Mesenchymal stem cell (in vitro differentiated cells and primary cell): ENCODE data around the gene DTWD2.
"Not testable (repeated sequence)": the region's sequence is repeated elsewhere in the genome, so short reads cannot be mapped to it uniquely, and the experiment has no call there.

Experiments
- DNase-seq: peaks from one replicate; pipeline ENCODE4 v3.0.0-alpha.2; 2013
- H2AFZ ChIP-seq: one replicate; pipeline ENCODE4 v1.6.1; 2013; ENCODE audit warnings: low read depth, mild to moderate bottlenecking, control low read depth, inconsistent platforms, low read length, moderate library complexity
- H2AK5ac ChIP-seq: 2 replicates; pipeline ENCODE4 v1.6.1; 2013; ENCODE audit warnings: low read length, moderate library complexity, mild to moderate bottlenecking, inconsistent platforms; ENCODE audit not compliant: severe bottlenecking
- H2BK120ac ChIP-seq: one replicate; pipeline ENCODE4 v1.6.1; 2013; ENCODE audit warnings: low read depth, mild to moderate bottlenecking, inconsistent platforms, low read length, moderate library complexity
- H2BK12ac ChIP-seq, 2 experiments: one replicate each; pipeline ENCODE4 v1.6.1; 2013; ENCODE audit warnings: inconsistent platforms in 2 of 2, low read length in 2 of 2, mild to moderate bottlenecking in 2 of 2, moderate library complexity in 2 of 2, control low read depth in 1 of 2
- H2BK15ac ChIP-seq: one replicate; pipeline ENCODE4 v1.6.1; 2013; ENCODE audit warnings: mild to moderate bottlenecking, low read depth, inconsistent platforms; ENCODE audit not compliant: poor library complexity, severe bottlenecking
- H2BK5ac ChIP-seq: 2 replicates; pipeline ENCODE4 v1.6.1; 2013; ENCODE audit warnings: low read depth, mild to moderate bottlenecking, low read length, control low read depth, inconsistent platforms; ENCODE audit not compliant: poor library complexity, severe bottlenecking
- H3K14ac ChIP-seq, 2 experiments: one replicate each; pipeline ENCODE4 v1.6.1; 2013; ENCODE audit warnings: inconsistent platforms in 2 of 2, low read length in 2 of 2, control low read depth in 1 of 2, mild to moderate bottlenecking in 1 of 2, moderate library complexity in 1 of 2
- H3K18ac ChIP-seq, 2 experiments: one replicate each; pipeline ENCODE4 v1.6.1; 2013; ENCODE audit warnings: inconsistent platforms in 2 of 2, low read length in 2 of 2, control low read depth in 1 of 2, low read depth in 1 of 2, mild to moderate bottlenecking in 1 of 2
- H3K23ac ChIP-seq, 2 experiments: one replicate each; pipeline ENCODE4 v1.6.1; 2013; ENCODE audit warnings: inconsistent platforms in 2 of 2, low read length in 2 of 2, mild to moderate bottlenecking in 2 of 2, moderate library complexity in 2 of 2, control low read depth in 1 of 2
- H3K27ac ChIP-seq: 2 replicates; pipeline ENCODE4 v1.5.1; 2013; ENCODE audit warnings: mild to moderate bottlenecking, moderate library complexity, low read length, control low read depth, inconsistent platforms; ENCODE audit not compliant: poor library complexity, severe bottlenecking
- H3K27me3 ChIP-seq, 2 experiments: 2 replicates each; pipeline versions ENCODE4 v1.6.1 to v1.7.0; 2013; ENCODE audit warnings: low read length in 2 of 2, mild to moderate bottlenecking in 2 of 2, moderate library complexity in 2 of 2, control low read depth in 1 of 2, inconsistent platforms in 1 of 2; ENCODE audit not compliant: control insufficient read depth in 1 of 2, insufficient read depth in 1 of 2
- H3K36me3 ChIP-seq, 2 experiments: 2 replicates each; pipeline versions ENCODE4 v1.6.1 to v1.7.0; 2013; ENCODE audit warnings: low read length in 2 of 2, control low read depth in 1 of 2, inconsistent platforms in 1 of 2, low read depth in 1 of 2, mild to moderate bottlenecking in 1 of 2; ENCODE audit not compliant: insufficient read depth in 2 of 2, control insufficient read depth in 1 of 2
- H3K4ac ChIP-seq, 2 experiments: one replicate each; pipeline ENCODE4 v1.6.1; 2013; ENCODE audit warnings: inconsistent platforms in 2 of 2, low read length in 2 of 2, mild to moderate bottlenecking in 2 of 2, moderate library complexity in 2 of 2, control low read depth in 1 of 2, low read depth in 1 of 2
- H3K4me1 ChIP-seq: 2 replicates; pipeline ENCODE4 v1.6.1; 2013; ENCODE audit warnings: low read depth, low read length, control low read depth; ENCODE audit not compliant: control insufficient read depth, insufficient read depth
- H3K4me2 ChIP-seq: 2 replicates; pipeline ENCODE4 v1.6.1; 2013; ENCODE audit warnings: low read length, mild to moderate bottlenecking, inconsistent platforms; ENCODE audit not compliant: poor library complexity, severe bottlenecking
- H3K4me3 ChIP-seq, 2 experiments: 2 replicates each; pipeline versions ENCODE4 v1.5.1 to v1.7.0; 2013; ENCODE audit warnings: low read length in 2 of 2, mild to moderate bottlenecking in 2 of 2, control low read depth in 1 of 2, low read depth in 1 of 2; ENCODE audit not compliant: insufficient read depth in 1 of 2
- H3K79me1 ChIP-seq: replicated peaks from 2 replicates; pipeline ENCODE4 v1.6.1; 2013; ENCODE audit warnings: mild to moderate bottlenecking, control low read depth, low read length, inconsistent platforms; ENCODE audit not compliant: poor library complexity, severe bottlenecking
- H3K9ac ChIP-seq: 2 replicates; pipeline ENCODE4 v1.7.0; 2013; ENCODE audit warnings: mild to moderate bottlenecking, low read length, moderate library complexity
- H3K9me3 ChIP-seq: 2 replicates; pipeline ENCODE4 v1.7.0; 2013; ENCODE audit warnings: mild to moderate bottlenecking, low read length; ENCODE audit not compliant: control insufficient read depth
- H4K8ac ChIP-seq: one replicate; pipeline ENCODE4 v1.6.1; 2013; ENCODE audit warnings: inconsistent platforms, mild to moderate bottlenecking, low read length, moderate library complexity
- H4K91ac ChIP-seq: one replicate; pipeline ENCODE4 v1.6.1; 2013; ENCODE audit warnings: mild to moderate bottlenecking, low read length, inconsistent platforms
- WGBS: methylation state at CpG from one replicate; pipeline ENCODE4 v1.1.7; 2013; ENCODE audit warnings: mixed read lengths; 5-methylcytosine and 5-hydroxymethylcytosine counted together

DTWD2 gene

GRCh38 chr5:118998861-118999260 lies 10.5 kb upstream of the DTWD2 start:
- H3K9me3 ChIP-seq = peaks cover 22% of the 10 kb centered on the region
- not testable (repeated sequence) for H3K14ac ChIP-seq, H3K36me3 ChIP-seq, H3K4me1 ChIP-seq, H4K8ac ChIP-seq, DNase-seq, H3K9ac ChIP-seq, H3K23ac ChIP-seq, H3K4ac ChIP-seq, H2BK5ac ChIP-seq, H2BK12ac ChIP-seq, H3K27me3 ChIP-seq, H3K4me2 ChIP-seq, H3K18ac ChIP-seq, H3K4me3 ChIP-seq, H3K79me1 ChIP-seq, H2AK5ac ChIP-seq, H2AFZ ChIP-seq, H3K27ac ChIP-seq, H4K91ac ChIP-seq, H2BK15ac ChIP-seq, H2BK120ac ChIP-seq
- WGBS = 95% methylated on average over 16 of the region's 24 CpGs

- Histone ChIP-seq H3K4ac (no peak overlapping the region), H4K91ac (no peak overlapping the region), H3K79me1 (no peaks in the 10 kb centered on the region), H2AFZ (no peak overlapping the region), H3K36me3 (no peaks in the 10 kb centered on the region), H3K4me2 (no peak overlapping the region), H2BK5ac (no peak overlapping the region), H3K23ac (no peak overlapping the region), H3K4me3 (no peak overlapping the region), H2AK5ac (no peak overlapping the region), H3K4me1 (no peaks in the 10 kb centered on the region), H2BK15ac (no peak overlapping the region), H4K8ac (no peak overlapping the region), H3K27me3 (no peaks in the 10 kb centered on the region), H2BK120ac (no peak overlapping the region), H3K9me3 (peaks cover 22% of the 10 kb centered on the region), H3K9ac (no peak overlapping the region), H3K18ac (no peak overlapping the region), H3K27ac (no peak overlapping the region), H3K14ac (no peak overlapping the region), H2BK12ac (no peak overlapping the region)
- DNase-seq = no peak
- no CpG with 5 or more reads among the region's 1 CpG for WGBS
These were observed 7.8 kb upstream of the DTWD2 start for GRCh38 chr5:118996098-118996497.

- Histone ChIP-seq H3K18ac (no peak overlapping the region), H3K4me1 (no peaks in the 10 kb centered on the region), H3K36me3 (no peaks in the 10 kb centered on the region), H3K27ac (no peak overlapping the region), H2BK15ac (no peak overlapping the region), H4K8ac (no peak overlapping the region), H2BK12ac (no peak overlapping the region), H4K91ac (no peak overlapping the region), H3K4me3 (no peak overlapping the region), H3K4me2 (no peak overlapping the region), H3K23ac (no peak overlapping the region), H2AFZ (no peak overlapping the region), H2AK5ac (no peak overlapping the region), H3K79me1 (no peaks in the 10 kb centered on the region), H3K14ac (no peak overlapping the region), H2BK120ac (no peak overlapping the region), H3K4ac (no peak overlapping the region), H3K9ac (no peak overlapping the region), H2BK5ac (no peak overlapping the region), H3K9me3 (peaks cover 18% of the 10 kb centered on the region), H3K27me3 (no peaks in the 10 kb centered on the region)
- DNase-seq = no peak
- WGBS = 62% methylated on average over 2 of the region's 2 CpGs
These were observed 6.2 kb upstream of the DTWD2 start for GRCh38 chr5:118994595-118994994.

- not testable (repeated sequence) for H3K4ac ChIP-seq, H3K36me3 ChIP-seq, H3K14ac ChIP-seq, H3K27ac ChIP-seq, H3K9ac ChIP-seq, H2BK12ac ChIP-seq, H3K23ac ChIP-seq, H2BK15ac ChIP-seq, H3K27me3 ChIP-seq, H4K8ac ChIP-seq, DNase-seq, H2AFZ ChIP-seq, H2BK5ac ChIP-seq, H2BK120ac ChIP-seq, H3K4me1 ChIP-seq, H2AK5ac ChIP-seq, H3K79me1 ChIP-seq, H4K91ac ChIP-seq, H3K4me3 ChIP-seq, H3K18ac ChIP-seq, H3K4me2 ChIP-seq
- peaks cover 18% of the 10 kb centered on the region for H3K9me3 ChIP-seq
These were observed 4.8 kb upstream of the DTWD2 start for GRCh38 chr5:118993118-118993517.
